ENCODE results near the gene DDAH1.

The DDAH1 gene

DNA sequence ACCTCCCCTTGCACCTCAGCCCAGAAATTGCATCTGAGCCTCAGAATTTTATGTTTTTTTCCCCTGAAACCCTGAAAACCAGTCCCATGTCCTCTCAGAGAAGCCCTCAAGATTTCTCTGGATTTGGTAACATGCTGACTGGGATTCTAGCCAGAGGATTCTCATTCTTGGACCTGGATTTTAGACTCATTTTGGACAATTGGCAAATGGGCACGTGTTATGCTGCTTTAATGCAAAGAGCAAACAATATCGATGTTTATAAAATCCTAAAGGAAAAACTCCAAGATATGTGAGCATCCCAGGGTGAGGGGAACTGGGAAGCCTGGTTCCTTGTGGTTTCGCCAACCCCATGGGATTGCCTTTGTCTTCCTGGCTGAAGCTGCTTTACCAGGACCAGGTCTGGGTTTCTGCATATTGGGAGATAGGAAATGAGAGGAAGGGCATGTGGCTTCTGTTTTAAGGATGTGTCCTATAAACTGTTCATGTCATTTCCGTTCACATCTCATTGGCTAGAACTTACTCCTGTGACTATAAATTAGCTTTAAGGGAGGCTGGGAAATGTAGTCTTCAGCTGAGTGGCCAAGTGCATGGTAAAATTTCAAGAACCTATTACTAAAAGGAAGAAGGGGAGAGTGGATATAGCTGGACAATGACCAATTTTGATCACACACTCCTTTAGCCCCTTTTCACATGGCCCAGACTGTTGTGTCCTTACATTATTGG, 161.4 kb downstream of the DDAH1 start:
- no peak for DNase-seq (ENCODE audit: low spot score)

GRCh38 chr1:85300140-85300539, 164.8 kb downstream of the DDAH1 start:
- no peak for DNase-seq (ENCODE audit: low spot score)

DNA sequence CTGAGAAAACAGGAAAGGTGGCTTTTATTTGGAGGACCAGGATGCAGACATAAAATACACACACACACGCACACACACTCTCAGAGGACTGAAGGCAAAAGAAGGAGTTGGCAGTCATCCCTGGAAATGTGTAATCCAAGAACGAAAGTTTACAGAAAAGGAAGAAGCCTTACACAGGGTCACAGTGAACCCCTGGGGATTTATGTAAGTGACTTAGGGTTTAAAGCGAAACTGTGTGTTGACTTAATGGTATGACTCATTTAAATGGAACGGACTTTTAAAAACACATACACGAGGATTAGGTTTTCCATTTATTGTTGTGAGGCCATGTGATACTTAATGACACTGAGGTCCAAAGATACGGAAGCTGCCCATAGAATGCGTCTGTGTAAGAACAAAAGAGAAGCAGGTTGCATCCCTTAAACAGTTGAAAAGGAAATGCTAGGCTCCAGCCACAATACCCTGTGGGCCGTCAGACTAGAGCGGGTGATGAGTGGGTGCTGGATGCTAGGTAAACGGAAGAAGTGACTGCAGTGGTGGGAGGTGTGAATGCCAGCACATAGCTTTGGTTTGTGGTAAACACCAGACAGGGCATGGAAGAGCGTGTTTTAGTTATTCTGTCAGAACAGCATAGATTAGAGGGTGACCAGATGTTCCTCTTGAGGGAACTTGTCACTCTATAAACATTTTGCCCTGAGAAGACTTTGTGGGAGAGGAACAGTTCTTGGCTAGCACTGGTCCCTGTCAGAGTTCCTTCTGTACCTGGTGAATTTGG, 166.9 kb downstream of the DDAH1 start:
- peak; percentile 74 for DNase-seq (ENCODE audit: low spot score)

GRCh38 chr1:85297538-85297854, 167.5 kb downstream of the DDAH1 start:
- no peak for DNase-seq (ENCODE audit: low spot score)

DNA sequence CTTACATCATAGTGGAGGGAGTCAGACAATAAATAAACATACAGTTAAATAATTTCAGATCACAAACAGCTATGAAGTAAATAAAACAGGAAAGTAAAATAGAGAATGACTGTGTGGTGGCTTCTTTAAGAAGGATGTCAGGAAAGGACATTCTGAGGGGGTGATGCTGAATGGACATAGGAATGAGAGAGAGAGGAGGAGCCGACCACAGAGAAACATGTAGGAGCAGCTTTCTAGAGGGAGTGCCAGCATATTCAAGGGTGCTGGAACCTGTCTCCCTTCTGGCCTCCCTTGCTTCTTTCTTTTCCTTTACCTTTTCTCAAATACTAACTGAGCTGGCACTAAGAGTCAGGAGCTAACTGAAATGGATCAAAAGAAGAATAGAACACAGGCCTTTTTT, 168.0 kb downstream of the DDAH1 start:
- DNase-seq (ENCODE audit: low spot score), result no peak

DNA sequence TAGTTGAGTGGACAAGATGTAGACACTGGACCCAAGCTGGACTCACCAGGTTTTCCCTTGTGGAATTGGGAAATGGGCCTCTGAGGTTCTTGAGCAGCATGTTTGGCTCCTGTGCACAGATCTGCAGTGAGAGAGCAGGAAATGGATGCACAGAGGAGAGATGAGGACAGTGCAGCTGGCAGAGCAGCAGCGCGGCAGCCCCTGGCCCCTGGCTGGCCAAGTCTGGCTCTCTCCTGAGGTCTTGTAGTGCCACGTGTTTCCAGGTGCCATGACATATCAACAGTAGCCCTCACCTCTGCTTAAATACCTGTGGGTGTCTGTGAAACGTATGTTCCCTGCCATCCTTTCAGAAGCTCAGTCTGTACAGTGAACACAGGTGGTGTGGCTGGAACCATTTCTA, 169.3 kb downstream of the DDAH1 start:
- DNase-seq (ENCODE audit: low spot score), result no peak

- no peak for DNase-seq (ENCODE audit: low spot score)
These were observed 169.9 kb downstream of the DDAH1 start for GRCh38 chr1:85295006-85295431.

GRCh38 chr1:85290826-85291225, 174.1 kb downstream of the DDAH1 start:
- no peak for DNase-seq (ENCODE audit: low spot score)

GRCh38 chr1:85289848-85290335, 175.1 kb downstream of the DDAH1 start:
- no peak for DNase-seq (ENCODE audit: low spot score)

DNA sequence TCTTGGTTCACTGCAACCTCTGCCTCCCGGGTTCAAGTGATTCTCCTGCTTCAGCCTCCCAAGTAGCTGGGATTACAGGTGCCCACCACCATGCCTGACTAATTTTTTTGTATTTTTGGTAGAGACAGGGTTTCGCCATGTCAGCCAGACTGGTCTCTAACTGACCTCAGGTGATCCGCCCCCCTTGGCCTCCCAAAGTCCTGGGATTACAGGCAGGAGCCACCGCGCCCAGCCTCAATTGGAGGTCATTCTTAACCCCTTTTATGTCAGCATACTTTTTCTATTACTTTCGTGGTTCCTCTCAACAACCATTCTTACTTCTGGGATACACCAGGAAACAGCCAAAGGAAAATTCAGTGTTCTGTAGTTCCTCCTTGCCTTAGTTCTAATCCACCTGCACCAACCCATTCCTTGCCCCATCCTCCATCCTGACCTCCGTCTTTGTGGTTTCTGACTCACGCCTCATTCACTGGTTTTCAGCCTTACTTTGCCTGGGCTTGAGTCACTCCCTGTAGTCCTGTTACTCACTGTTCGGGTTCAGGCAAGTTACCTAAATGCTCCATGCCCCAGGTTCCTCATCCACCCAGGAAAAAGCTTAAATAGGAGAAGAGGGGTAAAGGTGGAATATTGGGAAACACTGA, 175.6 kb downstream of the DDAH1 start:
- DNase-seq (ENCODE audit: low spot score), result no peak

- DNase-seq (ENCODE audit: low spot score), result no peak
These were observed 180.8 kb downstream of the DDAH1 start for GRCh38 chr1:85284202-85284601.

DNA sequence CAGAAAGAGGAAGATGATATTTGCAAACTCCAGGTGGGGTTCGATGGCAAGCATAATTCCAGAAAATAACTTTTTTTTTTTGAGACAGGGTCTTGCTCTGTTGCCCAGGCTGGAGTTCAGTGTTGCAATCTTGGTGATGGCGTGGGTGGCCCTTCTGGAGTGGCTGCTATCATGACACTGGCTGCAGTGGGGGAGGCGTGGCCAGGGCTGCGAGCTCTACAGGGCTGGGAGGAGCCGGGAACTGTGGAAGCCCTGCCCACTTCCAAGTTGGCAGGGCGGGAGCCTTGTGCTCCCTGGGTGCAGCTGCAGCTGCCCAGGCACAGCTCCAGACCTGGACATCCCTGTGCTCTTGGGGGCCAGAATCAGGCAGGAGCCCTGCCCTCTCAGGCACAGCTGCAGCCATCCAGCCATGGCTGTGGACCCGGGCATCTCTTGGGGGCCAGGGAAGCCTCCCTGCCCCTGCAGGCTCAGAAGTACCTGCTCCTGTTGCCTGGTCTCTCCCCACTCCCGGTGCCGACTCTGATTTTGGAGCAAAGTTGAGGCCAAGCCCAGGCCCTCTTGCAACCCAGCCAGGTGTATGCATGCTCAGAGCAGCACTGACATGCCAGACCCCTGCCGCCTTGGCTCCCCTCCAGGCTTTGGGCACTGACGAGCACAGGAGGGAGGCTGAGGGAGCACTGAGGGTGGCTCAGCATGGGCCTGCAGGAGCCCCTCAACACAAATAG, 181.3 kb downstream of the DDAH1 start:
- no peak for DNase-seq (ENCODE audit: low spot score)

GRCh38 chr1:85282424-85282823, 182.5 kb downstream of the DDAH1 start:
- DNase-seq (ENCODE audit: low spot score), result no peak

DNA sequence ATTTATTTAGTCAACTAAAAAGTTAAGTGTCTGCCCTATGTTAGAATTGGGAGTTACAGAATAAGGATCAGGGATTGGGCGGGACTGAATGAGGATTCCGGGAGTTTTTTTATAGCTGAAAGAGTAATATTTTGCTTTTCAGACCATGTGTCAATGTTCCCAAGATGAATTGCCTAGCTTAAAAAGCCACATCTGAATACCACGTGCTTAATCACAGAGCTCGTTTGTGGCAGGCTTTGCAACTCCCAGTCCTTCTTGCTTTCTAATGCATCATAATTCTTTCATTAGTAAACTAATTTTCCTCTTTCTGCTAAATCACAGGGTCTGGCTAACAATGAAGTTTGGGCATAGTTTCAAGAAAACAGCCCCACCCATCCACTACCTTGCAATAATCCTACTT, 184.3 kb downstream of the DDAH1 start:
- no peak for DNase-seq (ENCODE audit: low spot score)

- no peak for DNase-seq (ENCODE audit: low spot score)
These were observed 185.4 kb downstream of the DDAH1 start for GRCh38 chr1:85279458-85280080.

- DNase-seq (ENCODE audit: low spot score), result peak; percentile 67
These were observed 186.1 kb downstream of the DDAH1 start for GRCh38 chr1:85278853-85279314.

GRCh38 chr1:85277802-85278201, 187.2 kb downstream of the DDAH1 start:
- no peak for DNase-seq (ENCODE audit: low spot score)

GRCh38 chr1:85276978-85277639, 187.8 kb downstream of the DDAH1 start:
- no peak for DNase-seq (ENCODE audit: low spot score)

- peak; percentile 97 for DNase-seq (ENCODE audit: low spot score)
These were observed 188.6 kb downstream of the DDAH1 start, which contains the start of gene BCL10 for GRCh38 chr1:85276215-85276977. Gene BCL10, minus strand, starts transcription at chr1:85276632. Its CDS starts 280 bp downstream, at chr1:85276352.

- peak; percentile 31 for DNase-seq (ENCODE audit: low spot score)
These were observed 189.2 kb downstream of the DDAH1 start for GRCh38 chr1:85275701-85276214.
